Measurements from ENCODE around the gene AOX1.

AOX1 gene

DNA sequence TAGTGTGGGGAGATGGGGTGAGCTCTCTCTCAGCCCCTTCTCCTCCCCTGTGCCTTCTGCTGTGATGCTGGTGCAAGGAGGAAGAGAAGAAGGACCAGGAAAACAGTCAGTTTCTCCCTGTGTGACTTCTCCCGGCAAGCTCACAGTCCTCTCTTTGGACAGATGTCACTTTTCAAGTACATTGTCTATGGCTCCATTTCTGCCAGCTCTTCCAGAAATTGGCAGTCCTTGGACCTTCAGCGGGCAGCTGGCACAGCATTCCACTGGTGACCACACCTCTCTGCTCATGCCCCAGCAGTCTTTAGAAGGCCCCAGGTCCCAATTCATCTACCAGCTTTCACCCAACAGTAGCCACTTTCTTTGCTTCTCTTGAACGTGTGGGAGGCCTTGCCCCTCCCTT, 63.9 kb downstream of the AOX1 start:
- no peak for TF ChIP-seq JUND (IDR thresholded peaks at IDR 0.05; ENCODE audit: low read depth)
- DNase-seq (ENCODE audit: low read depth in 1 of 2, low spot score in 1 of 2): no peak
- in situ Hi-C loops (cut with HindIII; ENCODE audit: low pct_unique_long_range_greater_than_20kb, low sequenced_read_pairs): no loop called here

DNA sequence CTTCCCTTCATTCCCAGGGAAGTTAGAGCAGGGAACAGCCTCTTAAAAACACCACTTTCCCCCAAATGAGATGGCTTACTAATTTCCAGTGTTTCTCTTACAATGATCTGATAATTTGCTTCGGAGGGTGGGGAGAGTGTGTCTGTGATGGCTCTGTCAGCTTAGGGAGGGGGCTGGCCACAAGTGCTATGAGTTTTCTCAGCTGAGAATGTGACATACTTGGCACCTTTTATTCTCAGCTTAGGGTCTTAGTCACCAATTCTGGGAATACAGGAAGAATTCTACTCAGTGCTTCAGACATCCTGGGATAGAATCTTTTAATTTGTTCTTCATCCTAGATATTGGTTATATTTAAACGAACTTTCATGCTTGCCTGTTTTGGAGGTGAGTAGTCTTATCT, 64.4 kb downstream of the AOX1 start:
- no peak for TF ChIP-seq JUND (IDR thresholded peaks at IDR 0.05; ENCODE audit: low read depth)
- in situ Hi-C loops (cut with HindIII; ENCODE audit: low pct_unique_long_range_greater_than_20kb, low sequenced_read_pairs): no loop called here

DNA sequence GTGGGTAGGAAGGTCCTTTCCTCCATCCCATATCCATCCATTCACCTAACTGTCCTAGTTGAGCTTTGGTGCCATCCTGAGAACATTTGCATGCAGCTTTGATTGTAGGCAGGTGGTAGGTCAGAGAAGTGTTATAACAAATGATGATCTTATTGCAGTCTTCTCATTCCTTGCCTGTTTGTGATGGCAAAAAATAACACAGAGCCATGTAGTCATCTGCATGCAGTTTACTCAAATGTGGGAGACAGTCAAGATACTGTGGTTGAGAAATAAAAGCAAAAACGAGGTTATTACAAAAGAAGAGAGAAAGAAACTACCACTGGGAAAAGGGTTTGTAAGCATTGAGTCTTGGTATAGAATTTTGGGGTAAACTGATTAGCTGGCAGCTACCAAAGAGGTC, 66.3 kb downstream of the AOX1 start:
- no peak for DNase-seq (ENCODE audit: low read depth in 1 of 2, low spot score in 1 of 2)
- in situ Hi-C loops (cut with HindIII; ENCODE audit: low pct_unique_long_range_greater_than_20kb, low sequenced_read_pairs): no loop called here
- TF ChIP-seq JUND (IDR thresholded peaks at IDR 0.05; ENCODE audit: low read depth): no peak

More for the DNA sequence above, 64.4 kb downstream of the AOX1 start:
- DNase-seq (ENCODE audit: low read depth in 1 of 2, low spot score in 1 of 2): no peak

DNA sequence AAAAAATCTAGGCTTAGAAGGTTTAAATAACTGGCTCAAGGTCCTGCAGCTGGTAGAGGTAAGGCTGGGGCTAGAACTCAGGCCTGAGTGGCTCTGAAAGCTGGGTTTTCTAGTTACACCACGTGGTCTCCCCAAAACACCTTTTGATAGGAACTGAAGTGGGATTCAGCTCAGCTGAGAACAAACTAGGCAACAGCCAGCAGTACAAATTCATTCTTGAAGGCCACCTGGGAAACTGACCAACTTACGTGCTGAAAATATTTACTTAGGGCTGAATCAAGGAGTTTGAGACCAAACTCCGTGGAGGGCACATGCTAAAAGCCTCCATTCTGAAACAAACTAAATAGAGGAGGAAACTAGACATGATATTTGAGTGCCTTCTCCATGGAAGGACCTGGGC, 67.2 kb downstream of the AOX1 start:
- TF ChIP-seq JUND (IDR thresholded peaks at IDR 0.05; ENCODE audit: low read depth): no peak
- in situ Hi-C loops (cut with HindIII; ENCODE audit: low pct_unique_long_range_greater_than_20kb, low sequenced_read_pairs): no loop called here
- no peak for DNase-seq (ENCODE audit: low read depth in 1 of 2, low spot score in 1 of 2)

DNA sequence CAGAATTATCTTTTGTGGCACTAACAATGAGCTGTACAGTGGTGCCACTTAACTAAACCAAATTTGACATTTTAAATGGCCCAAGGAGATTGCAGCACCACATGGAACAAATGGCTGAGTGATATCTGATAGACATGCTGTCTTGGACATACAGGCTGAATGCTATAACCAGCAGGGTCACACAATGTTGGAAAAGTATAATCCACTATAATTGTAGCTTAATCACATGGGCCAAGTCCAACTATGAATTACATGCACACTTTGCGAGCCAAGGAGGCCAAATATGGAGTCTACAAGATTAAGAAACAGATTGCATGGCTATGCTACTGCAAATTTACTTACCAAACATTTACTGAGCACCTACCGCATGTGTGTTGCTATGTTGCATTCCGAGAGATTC, 69.0 kb downstream of the AOX1 start:
- TF ChIP-seq JUND (IDR thresholded peaks at IDR 0.05; ENCODE audit: low read depth): no peak
- in situ Hi-C loops (cut with HindIII; ENCODE audit: low pct_unique_long_range_greater_than_20kb, low sequenced_read_pairs): no loop called here
- no peak for DNase-seq (ENCODE audit: low read depth in 1 of 2, low spot score in 1 of 2)

DNA sequence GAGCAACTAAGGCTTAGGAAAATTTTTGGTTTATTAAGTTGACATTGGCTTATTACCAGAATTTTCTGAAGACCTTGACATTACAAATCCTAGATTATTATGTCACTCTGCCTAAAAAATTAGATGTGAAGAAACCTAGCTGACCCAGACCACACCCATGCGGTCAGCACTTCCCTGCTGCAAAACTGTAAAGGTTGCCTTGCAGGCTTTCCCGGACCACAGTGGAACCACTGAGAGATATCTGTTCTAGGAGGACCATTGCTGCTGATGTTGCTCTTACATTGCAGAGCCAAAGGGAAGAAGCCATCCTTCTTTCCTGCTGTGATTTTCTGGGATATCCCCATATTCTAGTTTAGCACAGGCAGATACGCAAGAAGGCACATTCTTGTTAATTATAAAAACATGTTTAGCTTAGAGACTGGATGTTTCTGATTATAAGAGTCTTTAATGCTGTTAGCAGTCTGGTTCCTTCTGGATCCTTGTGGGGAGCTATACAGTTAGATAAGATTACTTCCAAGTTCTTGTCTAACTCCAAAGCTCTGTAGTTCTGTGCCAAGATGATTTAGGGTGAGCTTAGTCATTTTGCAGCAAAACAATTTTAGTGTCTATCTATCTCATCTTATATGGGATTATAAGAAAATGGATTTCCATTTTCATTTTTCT, 70.2 kb downstream of the AOX1 start:
- in situ Hi-C loops (cut with HindIII; ENCODE audit: low pct_unique_long_range_greater_than_20kb, low sequenced_read_pairs): no loop called here
- TF ChIP-seq JUND (IDR thresholded peaks at IDR 0.05; ENCODE audit: low read depth): no peak
- no peak for DNase-seq (ENCODE audit: low read depth in 1 of 2, low spot score in 1 of 2)

DNA sequence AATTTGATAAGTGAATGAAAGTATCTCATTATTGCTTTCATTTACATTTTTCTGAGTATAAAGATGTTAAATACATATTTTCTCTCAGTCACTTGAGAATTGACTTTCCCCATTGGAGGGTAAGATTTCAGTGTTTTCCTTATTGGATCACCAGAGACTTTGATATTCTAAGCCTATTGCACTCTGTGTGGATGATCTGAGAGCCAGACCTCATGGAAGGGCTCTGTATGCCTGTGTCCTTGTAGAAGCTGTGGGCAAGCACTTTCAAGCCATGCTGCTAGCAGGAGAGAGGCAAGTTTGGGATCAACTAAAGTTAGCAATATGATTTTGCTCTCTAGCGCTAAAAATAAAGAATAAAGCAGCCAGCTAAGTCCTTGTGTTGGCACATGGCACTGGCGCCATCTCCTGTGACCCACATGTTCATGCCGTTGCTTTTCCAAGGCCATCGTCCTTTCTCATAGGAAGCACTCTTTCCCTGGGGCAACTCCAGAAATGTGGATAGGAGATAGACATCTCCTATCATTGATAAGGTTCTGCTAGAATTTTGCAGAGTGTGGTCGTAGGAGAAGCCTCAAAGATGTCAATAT, 72.6 kb downstream of the AOX1 start:
- in situ Hi-C loops (cut with HindIII; ENCODE audit: low pct_unique_long_range_greater_than_20kb, low sequenced_read_pairs): no loop called here
- DNase-seq (ENCODE audit: low read depth in 1 of 2, low spot score in 1 of 2): peak in 1 of 2 experiments; percentile 6
- TF ChIP-seq JUND (IDR thresholded peaks at IDR 0.05; ENCODE audit: low read depth): no peak

DNA sequence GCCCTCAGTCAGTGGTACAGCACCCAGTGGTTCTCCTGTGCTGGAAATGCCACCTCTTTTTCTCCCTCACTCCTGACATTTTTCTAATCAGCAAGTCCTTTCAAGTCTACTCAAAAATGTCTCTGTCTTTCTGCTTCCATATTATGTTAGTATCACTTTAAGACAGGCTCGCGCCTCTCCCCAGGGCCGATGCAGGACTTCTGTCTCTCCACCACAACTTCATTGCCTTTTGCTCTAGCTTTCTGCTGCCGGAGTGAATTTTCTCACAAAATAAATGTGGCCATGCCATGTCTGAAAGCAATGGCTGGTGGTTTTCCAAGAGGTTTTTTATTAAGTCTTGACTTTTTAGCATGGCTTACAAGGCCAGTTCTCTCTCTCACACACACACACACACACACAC, 73.6 kb downstream of the AOX1 start:
- in situ Hi-C loops (cut with HindIII; ENCODE audit: low pct_unique_long_range_greater_than_20kb, low sequenced_read_pairs): no loop called here
- no peak for DNase-seq (ENCODE audit: low read depth in 1 of 2, low spot score in 1 of 2)
- TF ChIP-seq JUND (IDR thresholded peaks at IDR 0.05; ENCODE audit: low read depth): no peak

DNA sequence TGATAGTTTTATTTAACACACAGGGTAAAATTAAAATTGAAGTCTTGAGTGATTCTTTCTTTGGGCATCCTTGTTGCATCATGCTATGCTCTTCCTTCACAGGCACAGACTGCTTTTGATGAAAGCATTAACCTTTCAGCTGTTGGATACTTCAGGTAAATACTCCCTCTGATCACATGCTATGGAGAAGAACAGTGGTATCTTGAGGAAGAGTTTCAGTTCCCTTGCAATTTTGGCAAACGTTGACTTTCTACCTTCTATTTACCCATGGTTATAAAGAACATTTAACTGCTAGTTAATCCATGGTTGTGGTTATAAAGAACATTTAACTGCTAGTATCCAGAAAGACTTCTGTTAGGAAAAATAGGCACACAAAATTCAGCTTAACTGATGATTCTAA, 75.7 kb downstream of the AOX1 start:
- in situ Hi-C loops (cut with HindIII; ENCODE audit: low pct_unique_long_range_greater_than_20kb, low sequenced_read_pairs): no loop called here
- no peak for TF ChIP-seq JUND (IDR thresholded peaks at IDR 0.05; ENCODE audit: low read depth)
- no peak for DNase-seq (ENCODE audit: low read depth in 1 of 2, low spot score in 1 of 2)

DNA sequence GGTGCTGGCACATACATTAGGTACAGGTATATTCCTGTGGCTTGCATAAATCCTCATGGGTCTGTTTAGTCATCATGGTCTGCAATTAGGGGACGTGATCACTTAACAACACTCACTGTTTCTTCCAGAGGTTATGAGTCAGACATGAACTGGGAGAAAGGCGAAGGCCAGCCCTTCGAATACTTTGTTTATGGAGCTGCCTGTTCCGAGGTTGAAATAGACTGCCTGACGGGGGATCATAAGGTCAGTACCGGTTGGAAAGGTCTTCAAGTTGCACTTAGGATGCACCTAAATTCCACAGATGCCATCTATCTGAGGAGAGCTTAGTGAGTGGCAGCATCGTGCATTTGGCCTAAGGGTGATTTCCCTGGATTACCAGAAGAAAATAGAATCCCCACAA, 76.9 kb downstream of the AOX1 start:
- in situ Hi-C loops (cut with HindIII; ENCODE audit: low pct_unique_long_range_greater_than_20kb, low sequenced_read_pairs): no loop called here
- DNase-seq (ENCODE audit: low read depth in 1 of 2, low spot score in 1 of 2): no peak
- TF ChIP-seq JUND (IDR thresholded peaks at IDR 0.05; ENCODE audit: low read depth): no peak

DNA sequence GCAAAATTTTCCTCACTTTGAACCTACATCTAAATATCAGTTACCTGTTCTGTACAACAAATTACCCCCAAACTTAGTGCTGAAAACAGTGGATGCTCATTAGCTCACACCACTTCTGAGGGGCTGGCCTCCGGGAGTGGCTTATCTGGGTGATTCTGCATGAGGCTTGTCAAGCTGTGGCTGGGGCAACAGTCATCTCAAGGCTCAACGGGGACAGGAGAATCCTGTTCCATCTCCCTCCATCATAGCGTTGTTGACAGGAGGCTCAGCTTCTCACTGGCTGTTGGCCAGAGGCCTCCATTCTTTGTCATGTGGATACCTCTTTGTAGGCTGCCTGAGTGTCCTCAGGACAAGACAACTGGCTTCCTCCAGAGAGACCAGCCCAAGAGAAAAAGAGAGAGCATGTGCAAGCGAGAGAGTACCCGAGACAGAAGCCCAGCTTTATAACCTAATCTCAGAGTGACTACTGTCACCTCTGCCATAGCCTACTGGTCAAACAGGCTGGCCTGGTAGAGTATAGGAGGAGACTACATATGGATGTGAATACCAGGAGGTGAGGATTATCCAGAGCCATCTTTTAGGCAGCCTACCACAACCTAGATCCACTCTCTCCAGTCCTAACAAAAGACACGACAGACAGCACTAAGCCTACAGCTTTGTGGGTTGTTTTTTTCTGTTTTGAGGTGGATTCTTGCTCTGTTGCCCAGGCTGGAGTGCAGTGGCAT, 79.1 kb downstream of the AOX1 start:
- DNase-seq (ENCODE audit: low read depth in 1 of 2, low spot score in 1 of 2): peak in 1 of 2 experiments; percentile 20
- TF ChIP-seq JUND (IDR thresholded peaks at IDR 0.05; ENCODE audit: low read depth): no peak
- in situ Hi-C loops (cut with HindIII; ENCODE audit: low pct_unique_long_range_greater_than_20kb, low sequenced_read_pairs): no loop called here

DNA sequence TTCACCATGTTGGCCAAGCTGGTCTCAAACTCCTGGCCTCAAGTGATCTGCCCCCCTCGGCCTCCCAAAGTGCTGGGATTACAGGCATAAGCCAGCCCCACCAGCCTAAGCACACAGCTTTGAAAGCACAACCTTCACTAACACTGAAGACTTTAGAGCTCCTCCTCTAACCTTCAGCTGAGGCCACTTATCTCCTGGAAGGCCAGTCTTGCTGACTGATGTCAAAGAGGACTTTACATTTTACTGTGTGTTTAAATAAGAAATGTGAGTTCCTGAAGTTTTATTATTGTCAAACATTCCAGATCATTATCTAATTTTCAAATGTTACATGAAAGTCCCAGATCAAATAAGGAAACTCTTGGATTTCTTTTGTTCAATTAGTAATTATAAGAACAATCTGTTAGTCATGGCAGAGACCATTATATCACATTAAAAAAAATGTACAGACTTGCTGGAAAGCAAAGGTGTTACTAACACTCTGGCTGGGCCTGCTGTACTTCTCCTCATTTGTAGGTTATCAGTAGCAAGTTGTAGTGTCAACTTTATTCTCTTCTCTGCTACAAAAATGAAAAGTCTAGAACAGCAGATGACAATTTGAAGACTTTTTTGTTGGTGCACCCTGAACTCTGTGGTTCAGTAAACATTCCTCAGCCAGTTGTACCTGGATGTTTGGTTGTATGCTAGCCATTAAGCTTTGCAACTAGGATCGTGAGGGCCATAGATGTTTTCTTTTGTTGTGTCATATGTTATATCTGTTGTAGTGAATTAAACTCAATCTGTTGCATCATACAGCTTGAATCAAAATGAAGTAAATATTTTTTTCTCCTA, 80.0 kb downstream of the AOX1 start:
- in situ Hi-C loops (cut with HindIII; ENCODE audit: low pct_unique_long_range_greater_than_20kb, low sequenced_read_pairs): no loop called here

DNA sequence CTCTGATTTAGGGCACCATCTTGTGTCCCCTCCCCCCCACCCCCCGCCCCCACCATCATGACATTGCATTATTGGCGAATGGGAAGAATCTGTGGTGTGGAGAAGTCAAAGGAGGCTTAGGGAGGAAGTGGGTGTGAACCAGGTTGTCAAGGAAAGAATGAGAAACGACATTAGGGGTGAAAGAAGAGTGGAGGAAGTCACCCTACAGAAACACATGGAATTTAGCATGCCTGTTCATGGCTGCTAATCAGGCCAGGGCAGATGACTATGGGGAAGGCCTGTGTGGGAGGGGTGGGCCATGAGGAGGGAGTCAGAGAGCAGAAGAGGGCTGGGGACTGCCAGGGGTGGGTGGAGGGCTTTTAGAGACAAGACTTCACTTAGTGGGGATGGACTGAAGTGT, 81.6 kb downstream of the AOX1 start:
- DNase-seq (ENCODE audit: low read depth in 1 of 2, low spot score in 1 of 2): no peak
- no peak for TF ChIP-seq JUND (IDR thresholded peaks at IDR 0.05; ENCODE audit: low read depth)
- in situ Hi-C loops (cut with HindIII; ENCODE audit: low pct_unique_long_range_greater_than_20kb, low sequenced_read_pairs): no loop called here

More for the DNA sequence above, 80.0 kb downstream of the AOX1 start:
- TF ChIP-seq JUND (IDR thresholded peaks at IDR 0.05; ENCODE audit: low read depth): no peak
- no peak for DNase-seq (ENCODE audit: low read depth in 1 of 2, low spot score in 1 of 2)
